GM18511 (cell line): Measurements from ENCODE around the gene ATP9B.

Experiments used
- ATAC-seq: cut with Tn5 transposase; IDR thresholded peaks from one replicate; pipeline ENCODE4 v1.9.1; 2021; ENCODE audit warnings: mild to moderate bottlenecking, moderate library complexity; ENCODE audit not compliant: unreplicated experiment

Gene ATP9B

DNA sequence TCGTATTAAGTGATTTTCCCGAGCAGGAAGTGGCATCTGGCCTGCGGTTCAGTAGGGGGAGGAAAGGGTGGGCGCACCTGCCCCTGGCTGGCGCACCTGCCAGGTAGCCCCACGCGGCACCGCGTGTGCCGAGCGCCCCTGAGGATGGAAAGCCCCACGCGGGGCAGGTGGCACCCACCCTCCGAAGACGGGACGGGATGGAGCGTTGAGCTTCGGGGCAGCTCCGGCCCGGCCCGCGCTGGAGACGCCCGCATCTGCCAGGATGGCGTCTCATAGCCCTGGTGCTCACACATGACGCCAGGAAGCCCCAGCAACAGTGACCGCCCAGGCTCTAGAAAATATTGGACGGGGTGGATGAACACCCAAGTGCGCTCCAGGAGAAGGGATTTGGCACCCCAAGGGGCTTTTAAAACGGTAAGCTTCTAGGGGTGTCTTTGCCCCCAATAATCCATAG, 324.0 kb downstream of the ATP9B start:
- no peak for ATAC-seq

DNA sequence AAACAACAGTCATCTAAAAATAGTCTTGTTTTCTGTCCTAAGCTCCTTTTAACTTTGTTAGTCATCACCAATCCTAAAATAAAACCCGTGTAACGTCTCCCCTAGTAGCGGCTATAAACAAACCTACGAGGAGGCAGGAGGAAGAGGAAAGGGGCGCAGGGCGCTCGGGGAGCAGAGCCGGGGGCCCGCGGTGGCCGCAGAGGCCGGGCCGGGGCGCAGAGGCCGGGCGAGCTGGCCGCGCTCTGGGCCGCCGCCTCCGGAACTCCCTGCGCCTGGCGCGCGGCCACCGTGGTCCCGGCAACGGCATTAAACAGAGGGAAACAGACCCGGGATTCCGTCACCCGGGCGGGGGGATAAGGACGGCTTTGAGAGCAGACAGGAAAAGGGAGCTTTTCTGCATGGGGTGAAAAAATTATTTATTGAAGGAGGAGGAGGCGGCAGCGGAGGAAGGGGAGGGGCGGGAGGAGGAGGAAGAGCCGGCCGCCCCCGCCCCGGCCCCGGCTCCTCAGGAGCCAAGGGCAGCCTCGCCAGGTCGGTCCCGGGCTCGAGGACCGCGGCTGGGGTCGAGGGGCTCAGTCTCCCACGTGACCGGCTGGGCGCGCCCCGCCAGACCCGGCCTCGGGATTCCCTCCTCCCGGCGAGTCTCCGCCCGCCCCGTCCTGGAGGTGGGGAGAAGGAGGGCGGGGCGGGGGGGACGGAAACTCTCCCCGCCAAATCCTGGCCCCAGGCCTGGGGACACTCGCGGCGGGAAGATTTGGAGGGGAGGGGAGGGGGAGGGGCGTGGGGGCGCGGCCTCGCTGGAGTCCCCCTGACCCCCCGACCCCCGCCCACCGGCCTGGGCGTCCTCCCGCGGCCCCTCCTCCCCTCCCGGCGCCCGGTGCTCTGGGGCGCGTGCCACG, 324.7 kb downstream of the ATP9B start:
- no peak for ATAC-seq

DNA sequence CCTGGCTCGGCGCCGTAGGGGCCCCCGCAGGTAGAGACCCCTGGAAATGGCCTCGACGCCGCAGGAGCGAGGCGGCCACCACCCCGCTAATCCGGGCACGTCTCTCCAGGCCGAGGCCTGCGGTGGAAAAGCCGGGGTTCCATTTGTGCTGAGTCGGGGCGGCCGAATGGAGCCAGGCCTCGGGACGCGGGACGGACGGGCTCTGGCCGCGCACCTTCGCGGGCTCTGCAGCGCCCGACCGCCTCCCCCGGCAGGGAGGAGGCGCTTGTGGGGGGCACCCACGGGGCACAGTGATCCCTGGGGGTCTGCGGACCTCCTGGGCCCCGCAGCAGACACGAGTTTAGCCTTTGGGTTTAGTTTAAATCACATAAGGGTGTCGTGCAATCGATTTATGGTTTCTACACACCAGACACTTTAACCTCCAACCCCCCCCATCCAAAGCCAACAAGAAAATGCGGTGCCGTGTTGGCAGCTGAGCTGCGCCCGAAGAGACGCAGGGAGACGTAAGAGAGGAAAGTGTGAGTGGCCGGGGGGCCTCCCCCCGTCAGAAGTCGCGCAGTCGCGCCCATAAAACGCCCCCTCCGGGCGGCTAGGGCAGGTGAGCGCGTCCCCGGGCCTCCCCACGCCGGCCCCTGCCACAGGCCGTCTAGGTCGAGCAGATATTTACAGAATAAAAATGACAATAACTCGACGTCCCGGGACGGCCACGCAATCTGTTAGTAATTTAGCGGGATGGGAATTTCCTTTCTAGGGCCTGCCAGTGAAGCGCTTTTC, 325.5 kb downstream of the ATP9B start:
- no peak for ATAC-seq

DNA sequence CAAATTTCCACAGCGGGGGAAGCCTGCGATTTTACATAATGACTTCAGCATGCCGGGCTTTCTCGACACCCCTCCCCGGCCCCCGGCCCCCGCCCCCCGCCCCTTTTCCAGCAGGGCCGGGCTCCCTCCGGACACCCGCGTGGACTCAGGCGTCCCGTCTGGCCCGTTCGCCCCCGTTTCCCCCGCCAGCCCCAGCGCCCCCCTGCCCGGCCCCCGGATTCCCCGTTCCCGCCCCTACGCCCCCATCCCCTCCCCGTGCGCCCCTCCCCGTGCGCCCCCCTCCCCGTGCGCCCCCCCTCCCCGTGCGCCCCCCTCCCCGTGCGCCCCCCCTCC, 326.1 kb downstream of the ATP9B start:
- no peak for ATAC-seq

DNA sequence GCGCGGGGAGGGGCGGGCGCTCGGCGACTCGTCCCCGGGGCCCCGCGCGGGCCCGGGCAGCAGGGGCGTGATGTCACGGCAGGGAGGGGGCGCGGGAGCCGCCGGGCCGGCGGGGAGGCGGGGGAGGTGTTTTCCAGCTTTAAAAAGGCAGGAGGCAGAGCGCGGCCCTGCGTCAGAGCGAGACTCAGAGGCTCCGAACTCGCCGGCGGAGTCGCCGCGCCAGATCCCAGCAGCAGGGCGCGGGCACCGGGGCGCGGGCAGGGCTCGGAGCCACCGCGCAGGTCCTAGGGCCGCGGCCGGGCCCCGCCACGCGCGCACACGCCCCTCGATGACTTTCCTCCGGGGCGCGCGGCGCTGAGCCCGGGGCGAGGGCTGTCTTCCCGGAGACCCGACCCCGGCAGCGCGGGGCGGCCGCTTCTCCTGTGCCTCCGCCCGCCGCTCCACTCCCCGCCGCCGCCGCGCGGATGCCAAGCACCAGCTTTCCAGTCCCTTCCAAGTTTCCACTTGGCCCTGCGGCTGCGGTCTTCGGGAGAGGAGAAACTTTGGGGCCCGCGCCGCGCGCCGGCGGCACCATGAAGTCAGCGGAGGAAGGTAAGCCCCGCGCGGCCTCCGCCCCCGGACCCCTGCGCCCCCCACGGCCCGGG, 326.7 kb downstream of the ATP9B start, which contains the start of gene NFATC1:
Gene NFATC1, plus strand, starts transcription at position 170 of the 644 bp plus-strand sequence. Its CDS starts 295 bp downstream, at position 465.
- ATAC-seq: peak; percentile 18

DNA sequence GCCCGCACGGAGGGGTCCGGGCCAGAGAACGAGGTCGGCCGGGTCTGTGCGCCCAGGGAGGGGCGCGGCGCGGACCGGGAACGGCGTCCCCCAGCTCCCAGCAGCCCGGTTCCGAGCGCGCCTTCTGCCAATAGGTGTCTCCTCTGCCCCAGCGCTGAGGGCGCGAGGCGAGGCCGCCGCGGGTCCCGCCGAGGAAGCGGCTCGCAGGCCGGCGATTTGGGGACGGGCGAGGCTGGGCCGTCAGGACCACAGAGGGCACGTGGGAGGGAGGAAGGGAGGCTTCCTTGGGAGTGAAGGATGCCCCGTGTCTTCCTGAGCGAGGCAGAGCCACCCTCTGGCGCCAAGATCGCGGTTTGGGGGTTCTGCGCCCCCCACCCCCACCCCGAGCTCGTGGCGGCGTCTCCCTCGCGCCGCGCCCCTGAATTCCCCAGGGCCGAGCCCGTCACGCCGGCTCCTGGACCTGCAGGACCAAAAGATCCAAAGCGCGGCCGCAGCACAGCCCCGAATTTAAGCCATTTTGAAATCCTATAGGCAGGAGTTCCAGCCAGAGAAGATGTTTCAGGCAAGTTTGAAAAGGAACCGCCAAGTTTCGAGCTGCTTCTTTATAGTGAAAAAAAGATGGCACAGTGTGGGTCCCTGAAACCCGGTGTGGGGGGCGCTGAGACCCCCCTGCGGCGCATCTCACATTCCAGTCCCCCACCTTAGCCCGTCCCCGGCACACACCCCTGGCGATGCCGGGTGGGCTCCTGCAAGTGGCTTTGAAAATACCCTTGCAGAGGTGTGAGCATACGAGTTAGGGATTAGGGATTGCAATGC, 327.4 kb downstream of the ATP9B start:
- peak; percentile 34 for ATAC-seq

DNA sequence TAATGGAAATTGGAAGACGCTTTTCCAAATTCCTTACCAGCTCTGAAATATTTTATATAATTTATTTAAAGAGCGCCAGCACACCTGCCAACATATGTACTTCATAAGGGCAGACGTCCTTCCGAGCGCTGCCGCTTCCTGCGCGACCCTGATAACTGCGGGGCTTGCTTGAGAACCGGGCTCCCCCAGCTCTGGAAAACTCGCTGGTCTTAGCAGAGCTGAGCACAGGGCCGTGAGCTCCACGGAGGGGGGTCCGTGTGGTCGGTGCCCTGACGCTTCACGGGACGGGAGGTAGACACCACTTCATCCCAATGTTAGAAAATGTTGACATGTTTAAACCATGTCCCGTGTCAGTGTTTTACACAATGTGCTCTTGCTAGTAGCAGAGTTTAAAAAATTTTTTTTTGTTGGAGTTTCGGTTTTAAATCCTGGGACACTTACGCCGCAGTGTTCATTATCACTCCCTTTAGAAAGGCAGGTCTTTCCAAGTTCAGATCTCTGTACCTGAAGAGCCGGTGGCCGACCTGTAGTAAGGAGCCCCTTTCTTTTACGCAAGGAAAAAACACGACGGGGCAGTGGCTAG, 328.1 kb downstream of the ATP9B start:
- no peak for ATAC-seq

DNA sequence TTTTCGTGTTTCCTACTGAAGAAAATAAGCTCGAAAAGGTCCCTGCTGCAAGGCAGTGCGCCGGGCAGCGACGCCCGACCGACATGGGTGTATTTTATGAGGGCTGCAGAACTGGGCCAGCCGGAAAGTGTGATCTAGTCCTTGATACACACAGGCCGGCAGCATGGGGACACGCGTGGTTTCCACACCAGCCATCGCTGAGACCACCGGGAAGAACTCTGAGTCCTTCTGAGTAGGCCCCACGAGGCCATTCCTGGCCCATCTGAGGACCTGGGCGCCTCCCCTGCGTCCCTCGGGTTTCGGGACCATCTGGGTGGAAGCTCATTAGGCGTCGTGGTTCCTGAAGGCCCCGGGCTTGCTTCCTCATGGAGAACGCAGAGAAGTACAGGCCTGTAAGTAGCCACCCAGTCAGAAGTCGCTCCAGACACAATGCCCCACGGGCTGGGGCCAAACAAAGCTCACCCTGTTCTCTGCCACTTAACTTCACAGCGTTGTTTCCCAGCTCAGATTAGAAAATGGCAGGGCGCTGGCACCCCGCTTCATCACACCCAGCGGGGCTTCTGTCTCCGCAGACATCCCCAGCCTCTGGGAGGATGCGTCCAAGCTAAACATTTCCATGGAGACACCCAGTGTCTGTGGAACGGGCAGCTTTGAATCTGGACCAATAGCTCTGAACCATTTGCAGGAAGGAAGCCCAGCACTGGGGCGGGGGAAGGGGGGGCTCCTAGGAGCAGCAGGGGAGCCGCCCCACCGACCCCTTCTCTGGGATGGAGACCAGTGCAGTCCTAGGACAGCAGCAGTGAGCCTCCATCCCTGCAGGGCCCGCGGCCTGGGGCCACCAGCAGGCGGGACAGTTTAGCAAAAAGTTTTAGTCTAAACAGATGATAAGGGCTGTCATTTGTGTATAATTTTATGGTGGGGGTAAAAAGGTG, 328.9 kb downstream of the ATP9B start:
- ATAC-seq: no peak

DNA sequence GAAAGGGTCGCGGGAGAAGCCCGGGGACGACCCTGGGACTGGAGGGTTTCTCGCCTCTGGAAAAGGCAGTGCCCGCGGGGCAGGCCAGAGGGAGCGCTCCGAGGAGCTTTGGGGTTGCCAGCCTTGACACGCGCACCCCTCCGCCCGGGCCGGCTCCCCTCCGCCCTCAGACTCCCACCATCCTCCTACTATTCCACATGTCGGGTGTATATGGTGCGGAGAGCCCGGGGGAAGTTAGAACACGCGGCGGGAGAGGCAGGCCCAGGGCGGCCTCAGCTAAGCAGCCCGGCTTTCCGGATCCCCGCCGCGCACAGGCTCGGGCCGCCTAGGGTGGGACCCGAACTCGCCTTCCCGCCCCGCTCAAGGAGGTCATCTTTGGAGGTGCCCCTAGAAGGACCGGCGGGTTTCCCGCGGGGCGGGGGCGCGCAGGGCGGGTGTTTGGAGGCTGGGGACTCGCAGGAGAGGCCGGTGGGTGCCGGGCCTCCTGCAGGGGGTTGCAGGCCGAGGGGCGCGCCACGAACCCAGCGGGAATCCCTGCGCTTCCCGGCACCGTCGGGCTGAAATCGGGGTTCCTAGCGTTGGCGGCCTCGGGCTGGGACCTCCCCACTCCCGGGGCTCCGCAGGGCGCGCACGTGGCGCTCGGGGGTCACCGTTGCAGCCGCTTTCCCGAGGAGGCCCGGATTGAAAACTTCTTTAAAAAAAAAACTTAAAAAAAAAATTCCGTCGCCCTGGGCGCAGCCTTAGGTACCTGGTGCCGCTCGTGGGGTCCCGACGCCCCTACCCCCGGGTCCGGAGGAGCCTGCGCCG, 330.3 kb downstream of the ATP9B start:
- ATAC-seq: peak; percentile 17

DNA sequence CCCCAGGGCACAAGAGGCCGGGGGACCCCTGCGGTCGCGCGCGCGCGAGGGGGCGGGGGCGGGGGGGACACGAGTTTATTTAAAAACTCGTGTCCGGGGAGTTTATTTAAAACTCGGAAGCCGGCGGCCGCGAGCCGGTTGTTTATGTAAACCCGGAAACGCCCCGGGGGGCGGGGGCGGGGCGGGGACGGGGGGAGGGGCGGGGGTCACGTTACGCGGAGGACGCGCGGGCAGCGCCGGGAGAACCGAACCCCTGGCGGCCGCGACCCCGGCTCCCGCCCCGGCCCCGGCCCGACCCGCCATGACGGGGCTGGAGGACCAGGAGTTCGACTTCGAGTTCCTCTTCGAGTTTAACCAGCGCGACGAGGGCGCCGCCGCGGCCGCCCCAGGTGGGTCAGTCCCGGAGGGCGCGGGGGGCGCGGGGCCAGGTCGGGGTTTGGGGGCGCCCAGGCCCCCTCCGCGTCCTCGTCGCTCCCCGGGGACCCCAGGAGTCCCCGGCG, 330.9 kb downstream of the ATP9B start:
- ATAC-seq: peak; percentile 31

DNA sequence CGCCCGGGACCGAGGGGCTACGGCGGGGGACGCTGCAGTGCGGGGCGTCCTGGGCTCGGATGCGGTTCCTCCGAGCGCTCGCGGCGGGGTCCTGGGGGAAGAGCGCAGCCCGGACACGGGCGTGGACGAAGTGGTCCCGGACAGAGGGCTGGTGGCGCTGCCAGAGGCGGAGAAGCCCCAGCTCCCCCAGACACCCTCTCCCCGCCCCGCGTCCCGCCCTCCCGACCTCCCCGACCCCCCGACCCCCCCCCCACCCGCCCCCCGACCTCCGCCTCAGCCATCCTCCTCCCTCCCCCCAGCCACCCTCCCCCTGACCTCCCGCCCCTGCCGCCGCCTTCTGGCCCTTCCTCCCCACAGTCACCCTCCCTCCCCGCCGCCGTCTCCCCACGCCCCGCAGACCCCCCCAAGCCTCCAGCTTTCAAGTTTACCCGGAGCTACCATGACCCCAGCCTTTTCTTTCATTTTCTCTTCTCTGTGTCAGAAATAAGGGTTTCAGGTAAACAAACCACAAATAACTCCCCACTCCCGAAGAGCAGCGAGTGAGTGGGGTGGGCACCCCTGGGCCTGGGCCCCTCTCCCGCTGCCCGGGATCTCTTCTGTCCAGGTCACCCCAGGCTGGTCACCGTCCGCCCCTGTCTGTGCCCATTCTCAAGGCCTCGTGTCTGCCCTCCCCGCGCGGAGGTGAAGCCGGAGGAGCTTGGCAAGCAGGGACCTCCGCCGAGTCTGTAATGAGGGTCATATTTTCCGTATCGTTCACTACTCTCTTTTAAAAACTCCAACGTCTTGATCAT, 331.6 kb downstream of the ATP9B start:
- peak; percentile 7 for ATAC-seq

DNA sequence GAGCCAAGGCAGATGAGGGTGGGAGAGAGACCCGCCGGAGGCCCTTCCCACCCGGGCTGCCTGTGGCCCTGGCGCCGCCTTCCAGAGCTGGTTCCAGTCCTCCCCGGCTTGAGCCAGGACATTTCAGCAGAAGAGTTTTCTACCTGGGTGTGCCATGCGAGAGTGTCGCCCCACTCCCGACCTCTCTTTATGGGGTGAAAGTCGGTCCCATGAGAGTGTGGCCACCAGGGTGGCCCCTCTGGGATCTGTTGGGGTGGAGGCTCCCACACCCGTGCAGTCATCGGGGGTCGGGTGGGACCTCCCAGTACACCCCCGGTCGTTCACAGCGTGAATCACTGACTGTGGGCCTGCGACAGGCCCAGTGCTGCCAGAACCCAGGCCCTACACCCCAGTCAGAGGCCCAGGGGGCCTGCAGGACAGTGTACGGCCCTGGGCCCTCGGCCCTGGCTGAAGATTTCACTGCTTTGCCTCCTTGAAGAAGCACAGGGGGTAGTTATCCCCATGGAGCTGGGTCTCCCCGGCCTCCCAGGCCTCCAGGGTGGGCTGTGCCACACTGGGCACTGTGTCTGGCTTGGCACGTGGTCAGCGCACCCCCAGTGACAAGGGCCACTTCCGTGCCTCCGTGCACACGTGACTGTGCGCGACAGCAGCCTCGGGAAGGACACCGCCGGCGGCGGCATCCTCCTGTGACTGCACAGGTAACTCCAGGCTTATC, 332.5 kb downstream of the ATP9B start:
- ATAC-seq: no peak

DNA sequence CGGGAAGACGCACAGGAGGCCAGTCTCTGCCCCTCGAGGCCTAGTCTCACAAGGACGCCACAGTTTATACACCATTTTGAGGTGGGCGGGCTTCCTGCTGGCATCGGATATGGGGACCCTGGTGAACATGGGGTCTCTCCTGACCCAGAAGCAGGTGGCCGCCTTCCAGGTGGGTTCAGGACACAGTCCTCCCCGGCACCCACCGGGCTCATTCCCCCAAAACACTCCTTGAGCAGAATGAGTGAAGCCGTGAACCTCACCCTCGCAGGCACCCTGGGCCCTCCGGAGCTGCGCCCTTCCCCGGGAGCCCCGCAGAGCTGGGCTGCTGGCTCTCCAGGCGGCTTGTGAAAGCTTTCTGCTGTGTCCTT, 333.0 kb downstream of the ATP9B start:
- no peak for ATAC-seq

DNA sequence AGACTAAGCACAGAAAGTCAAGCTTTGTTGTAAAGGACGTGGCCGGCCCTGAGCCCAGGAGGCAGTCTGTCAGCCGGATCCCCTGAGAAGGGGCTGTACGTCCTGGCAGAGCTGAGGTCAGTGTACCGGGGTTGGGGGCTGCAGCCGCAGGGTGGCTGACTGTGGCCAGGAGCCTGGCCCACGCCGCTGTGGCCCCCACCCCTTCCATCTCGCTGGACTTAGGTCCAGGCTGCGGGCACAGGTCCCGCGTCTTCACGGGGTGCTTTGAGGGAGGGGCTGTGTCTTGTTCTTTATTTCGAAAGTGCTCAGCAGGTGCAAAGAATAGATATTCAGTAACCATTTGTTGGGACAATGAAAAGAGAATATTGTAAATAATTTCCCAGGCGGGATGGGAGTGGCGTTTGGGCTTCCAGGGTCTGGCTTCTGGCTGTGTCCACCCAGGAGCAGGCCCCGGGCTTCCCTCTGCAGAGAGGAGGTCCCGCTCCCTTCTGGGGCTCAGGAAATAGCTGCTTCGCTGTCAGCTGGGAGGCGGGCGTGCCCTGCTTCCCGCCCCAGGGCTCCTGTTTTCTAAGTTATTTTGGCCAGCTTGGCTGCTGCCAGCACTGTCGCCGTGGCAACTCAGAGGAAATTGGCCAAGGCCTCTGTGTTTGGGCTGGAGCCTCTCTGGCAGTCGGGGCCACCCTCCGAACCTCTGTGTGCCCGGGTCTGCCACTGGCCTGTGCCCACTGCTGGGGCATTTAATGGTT, 334.0 kb downstream of the ATP9B start:
- no peak for ATAC-seq

DNA sequence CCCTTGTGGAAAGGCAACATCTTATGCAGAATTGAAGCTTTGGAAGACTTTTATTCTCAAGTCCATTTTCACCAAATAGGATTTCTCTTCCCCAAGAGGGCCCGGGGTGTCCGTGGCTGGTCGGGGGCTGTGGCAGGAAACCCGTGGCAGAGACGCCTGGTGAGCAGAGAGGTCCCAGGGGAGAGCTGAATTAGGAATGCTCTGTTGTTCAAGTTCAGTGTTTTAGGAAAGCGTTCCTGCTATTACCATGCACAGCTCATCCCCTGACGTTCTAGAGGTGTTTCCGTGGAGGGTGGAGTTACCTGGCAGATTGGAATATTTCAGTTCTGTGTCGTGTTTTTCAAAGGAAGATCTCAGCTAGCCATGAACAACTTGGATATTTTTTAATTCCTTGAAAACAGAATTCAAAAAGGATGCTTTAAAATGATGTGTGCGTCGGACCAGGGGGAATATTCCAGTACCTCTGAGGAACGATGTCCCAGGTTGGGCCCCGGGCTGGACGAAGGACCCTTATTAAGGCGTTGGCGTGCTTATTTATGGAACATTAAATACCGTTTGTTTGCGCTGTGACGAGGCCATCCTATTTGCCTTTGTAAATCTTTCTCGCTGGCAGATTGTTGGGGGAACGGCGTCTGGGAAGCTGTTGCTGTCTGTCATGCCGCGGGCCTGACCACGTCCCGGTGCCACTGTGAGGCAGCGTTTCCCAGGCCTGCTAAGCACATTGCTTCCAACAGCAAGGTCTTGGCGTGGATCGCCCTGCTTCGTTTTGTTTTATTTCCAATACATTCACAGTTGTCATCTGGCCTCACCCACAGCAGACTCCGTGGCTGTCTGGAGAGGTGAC, 334.8 kb downstream of the ATP9B start:
- no peak for ATAC-seq
